Mucosa of descending colon (tissue), 3 donors: ENCODE results near the gene SMPDL3A. TPM values are rescaled to one million over a fixed set of nuclear protein-coding genes. Genes with fewer than 3 reads are reported as not detected.
"Not testable (repeated sequence)": the region's sequence is repeated elsewhere in the genome, so short reads cannot be mapped to it uniquely, and the experiment has no call there.

Source experiments
- ATAC-seq: fragments of 200-7000 bp; cut with Tn5 transposase; one replicate; pipeline ENCODE4 v1.9.1; 2020; ENCODE audit warnings: mild to moderate bottlenecking, moderate library complexity
- DNase-seq, 3 donors: peaks; one replicate each; pipeline ENCODE4 v3.0.0-alpha.2; 2020
- H3K36me3 ChIP-seq: fragments of 200-600 bp; one replicate; pipeline ENCODE4 v1.8.0; 2021; ENCODE audit warnings: low read depth, mild to moderate bottlenecking
- H3K4me1 ChIP-seq: fragments of 200-600 bp; one replicate; pipeline ENCODE4 v1.8.0; 2021; ENCODE audit warnings: low read depth, mild to moderate bottlenecking
- H3K4me3 ChIP-seq: fragments of 200-600 bp; one replicate; pipeline ENCODE4 v1.8.0; 2021; ENCODE audit warnings: mild to moderate bottlenecking
- H3K9me3 ChIP-seq: fragments of 200-600 bp; one replicate; pipeline ENCODE4 v1.8.0; 2021; ENCODE audit warnings: mild to moderate bottlenecking
- intact Hi-C, 2 donors: fragments of 100-400 bp; cut with DNase I in 1 of 2; cut with micrococcal nuclease in 1 of 2; formaldehyde crosslinking; loops; one replicate each; pipeline versions ENCODE4 v1.11.0 to v1.11.1; 2022; cut with DNase I, micrococcal nuclease
- long read RNA-seq, 2 donors: library from polyadenylated mRNA; unstranded; transcript quantifications; one replicate each; pipeline ENCODE4 v2.0.0, GENCODE V29; 2019 to 2021
- total RNA-seq, 3 donors: library from RNA; stranded (reverse); fragmentation: NEBNext Ultra II Directional in 2 of 3; extraction: Animal tissue kit (Norgen Biotek cat#: 25700) in 2 of 3; gene quantifications; one replicate each; pipeline versions ENCODE4 v1.2.1 to v1.2.4, GENCODE V29; 2021 to 2023
- TF ChIP-seq, protein P1 (sequence below): fragments of 200-600 bp; IDR thresholded peaks from one replicate; pipeline ENCODE4 v1.8.0; 2022; ENCODE audit warnings: antibody characterized with exemption, mild to moderate bottlenecking
- donor health status: DM: no; HTN: no; CAD: no; lungs with moderate emphysema.
- donor health status: DM: no; HTN: no; CAD: no.
- donor health status: DM: no; HTN: yes; CAD: no.

Gene SMPDL3A, protein sequence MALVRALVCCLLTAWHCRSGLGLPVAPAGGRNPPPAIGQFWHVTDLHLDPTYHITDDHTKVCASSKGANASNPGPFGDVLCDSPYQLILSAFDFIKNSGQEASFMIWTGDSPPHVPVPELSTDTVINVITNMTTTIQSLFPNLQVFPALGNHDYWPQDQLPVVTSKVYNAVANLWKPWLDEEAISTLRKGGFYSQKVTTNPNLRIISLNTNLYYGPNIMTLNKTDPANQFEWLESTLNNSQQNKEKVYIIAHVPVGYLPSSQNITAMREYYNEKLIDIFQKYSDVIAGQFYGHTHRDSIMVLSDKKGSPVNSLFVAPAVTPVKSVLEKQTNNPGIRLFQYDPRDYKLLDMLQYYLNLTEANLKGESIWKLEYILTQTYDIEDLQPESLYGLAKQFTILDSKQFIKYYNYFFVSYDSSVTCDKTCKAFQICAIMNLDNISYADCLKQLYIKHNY
- 100 to 1,000 TPM in 2 of 3 donors, 10 to 100 TPM in 1; 81.7 to 192 (median 158) TPM for total RNA-seq
- long read RNA-seq, donor 1, transcript SMPDL3A-201 (8 exons, 1,851 nt), result major isoform, 118 of 155 reads
- long read RNA-seq, donor 1, transcript SMPDL3A-203 (7 exons, 1,755 nt), result minor isoform, 11 of 155 reads
- long read RNA-seq, donor 1, partial matches to known transcripts, result 7 of 155 reads
- long read RNA-seq, donor 1, other reads (novel, unspliced or antisense), result 17 of 155 reads
- long read RNA-seq, donor 2, transcript SMPDL3A-201 (8 exons, 1,851 nt), result major isoform, 128 of 171 reads
- long read RNA-seq, donor 2, partial matches to known transcripts, result 7 of 171 reads
- long read RNA-seq, donor 2, other reads (novel, unspliced or antisense), result 31 of 171 reads

DNA sequence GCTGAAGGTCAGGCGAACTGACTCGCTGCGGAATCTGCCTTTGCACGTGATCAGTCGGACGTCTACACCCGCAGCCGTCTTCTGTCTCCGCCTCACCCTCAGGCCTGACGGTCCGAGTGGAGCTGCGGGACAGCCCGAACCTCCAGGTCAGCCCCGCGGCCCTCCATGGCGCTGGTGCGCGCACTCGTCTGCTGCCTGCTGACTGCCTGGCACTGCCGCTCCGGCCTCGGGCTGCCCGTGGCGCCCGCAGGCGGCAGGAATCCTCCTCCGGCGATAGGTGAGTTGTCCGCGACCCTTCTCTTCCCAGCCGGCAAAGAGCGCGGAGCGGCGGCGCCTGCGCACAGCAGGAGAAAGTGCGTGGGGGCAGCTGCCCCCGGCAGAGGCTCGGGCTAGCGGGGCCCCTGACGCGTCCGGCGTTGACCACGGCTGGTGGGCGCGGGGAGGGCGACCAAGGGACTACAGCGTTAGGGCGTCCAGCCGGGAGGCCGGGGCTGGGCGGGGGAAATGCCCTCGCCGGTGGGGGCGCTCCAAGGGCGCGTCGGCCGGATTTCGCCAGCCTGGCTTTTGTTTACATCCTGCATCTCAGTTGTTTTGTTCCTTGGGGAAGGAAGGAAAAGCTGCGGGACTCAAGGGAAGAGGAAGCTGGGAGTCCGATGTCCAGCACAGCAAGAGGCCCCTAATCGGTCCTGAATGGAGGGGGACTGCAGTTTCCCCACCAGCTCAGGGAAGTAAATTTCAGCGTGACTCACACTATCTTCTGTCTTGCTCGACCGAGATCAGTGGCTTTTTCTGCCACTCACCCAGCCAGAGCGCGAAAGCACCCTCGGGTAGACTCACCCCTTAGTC, at the start of gene SMPDL3A:
SMPDL3A (plus strand) TSS at position 77 of the 846 bp plus-strand sequence; CDS start at position 166, 89 bp downstream.
- intact Hi-C loops, result no loop called here
- Histone ChIP-seq H3K9me3 (no peaks in the 10 kb centered on the region), H3K4me1 (peaks cover 22% of the 10 kb centered on the region), H3K4me3 (peak within 1 kb of the TSS; percentile 57), H3K36me3 (no peaks in the 10 kb centered on the region)
- peak; percentile 84 to 89 (median 84) for DNase-seq
- TF ChIP-seq, protein P1, sequence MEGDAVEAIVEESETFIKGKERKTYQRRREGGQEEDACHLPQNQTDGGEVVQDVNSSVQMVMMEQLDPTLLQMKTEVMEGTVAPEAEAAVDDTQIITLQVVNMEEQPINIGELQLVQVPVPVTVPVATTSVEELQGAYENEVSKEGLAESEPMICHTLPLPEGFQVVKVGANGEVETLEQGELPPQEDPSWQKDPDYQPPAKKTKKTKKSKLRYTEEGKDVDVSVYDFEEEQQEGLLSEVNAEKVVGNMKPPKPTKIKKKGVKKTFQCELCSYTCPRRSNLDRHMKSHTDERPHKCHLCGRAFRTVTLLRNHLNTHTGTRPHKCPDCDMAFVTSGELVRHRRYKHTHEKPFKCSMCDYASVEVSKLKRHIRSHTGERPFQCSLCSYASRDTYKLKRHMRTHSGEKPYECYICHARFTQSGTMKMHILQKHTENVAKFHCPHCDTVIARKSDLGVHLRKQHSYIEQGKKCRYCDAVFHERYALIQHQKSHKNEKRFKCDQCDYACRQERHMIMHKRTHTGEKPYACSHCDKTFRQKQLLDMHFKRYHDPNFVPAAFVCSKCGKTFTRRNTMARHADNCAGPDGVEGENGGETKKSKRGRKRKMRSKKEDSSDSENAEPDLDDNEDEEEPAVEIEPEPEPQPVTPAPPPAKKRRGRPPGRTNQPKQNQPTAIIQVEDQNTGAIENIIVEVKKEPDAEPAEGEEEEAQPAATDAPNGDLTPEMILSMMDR, result peak; percentile 39
- ATAC-seq, result peak; percentile 77

DNA sequence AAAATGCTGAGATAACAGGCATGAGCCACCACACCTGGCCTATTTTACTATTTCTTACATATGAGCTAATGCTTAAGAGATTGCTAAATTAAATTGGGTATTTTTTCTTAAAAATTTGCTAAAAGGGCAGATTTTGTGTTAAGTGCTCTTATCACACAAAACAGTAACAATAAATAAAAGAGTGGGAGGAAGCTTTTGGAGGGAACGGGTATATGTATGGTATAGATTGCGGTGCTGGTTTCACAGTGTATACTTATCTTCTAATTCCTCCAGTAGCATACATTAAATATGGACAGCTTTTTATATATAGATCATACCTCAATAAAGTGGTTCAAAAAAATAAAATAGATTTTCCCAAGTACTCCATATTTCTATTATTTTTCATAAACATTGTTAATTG, 49.0 kb upstream of the SMPDL3A start:
- intact Hi-C loops, result no loop called here
- Histone ChIP-seq H3K4me1 (no peaks in the 10 kb centered on the region), H3K9me3 (no peaks in the 10 kb centered on the region), H3K36me3 (no peaks in the 10 kb centered on the region), H3K4me3 (no peak overlapping the region)
- TF ChIP-seq, protein P1, result no peak
- no peak for DNase-seq
- ATAC-seq, result no peak

DNA sequence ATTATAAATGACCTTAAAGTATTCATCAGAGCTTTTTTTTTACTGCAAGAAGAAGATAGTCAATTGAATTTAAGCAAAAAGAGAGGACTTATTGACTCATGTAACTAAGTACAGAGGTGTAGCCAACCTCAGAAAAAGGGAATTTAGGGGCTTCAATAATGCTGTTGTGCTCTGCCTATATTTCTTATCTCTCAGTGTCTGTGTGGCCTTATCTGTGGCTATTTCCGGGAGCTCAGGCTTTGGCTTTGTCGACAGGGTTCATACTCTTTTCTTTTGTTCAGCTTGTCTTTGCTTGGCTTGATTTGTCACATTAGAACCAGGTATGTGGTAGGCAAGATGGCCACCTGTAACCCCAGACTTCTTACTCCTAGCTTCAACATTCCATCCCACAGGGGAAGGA, 48.1 kb upstream of the SMPDL3A start:
- no peaks in the 10 kb centered on the region for H3K9me3 ChIP-seq
- no peak overlapping the region for H3K4me3 ChIP-seq
- no peak for DNase-seq
- no peaks in the 10 kb centered on the region for H3K36me3 ChIP-seq
- TF ChIP-seq, protein P1, result no peak
- no peaks in the 10 kb centered on the region for H3K4me1 ChIP-seq
- no peak for ATAC-seq
- intact Hi-C loops, result no loop called here

DNA sequence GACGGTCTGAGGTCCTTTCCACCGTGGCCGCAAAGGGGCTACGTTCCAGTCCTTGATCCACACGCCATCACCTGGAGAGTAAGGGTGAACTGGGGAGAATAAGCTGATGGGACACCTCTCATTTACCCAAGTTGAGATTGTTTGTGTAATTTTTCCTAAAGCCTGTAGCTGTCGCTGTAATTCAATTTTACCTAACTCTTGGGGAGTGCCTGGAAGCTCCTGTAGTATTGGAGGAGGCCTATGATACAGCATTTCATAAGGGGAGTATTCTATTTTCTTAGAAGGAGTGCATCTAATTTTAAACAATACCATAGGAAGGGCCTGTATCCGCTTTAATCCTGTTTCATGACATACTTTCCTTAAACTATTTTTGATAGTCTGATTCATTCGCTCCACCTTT, 44.8 kb upstream of the SMPDL3A start:
- H3K4me3 ChIP-seq, H3K4me1 ChIP-seq, H3K36me3 ChIP-seq, DNase-seq, intact Hi-C loops, ATAC-seq, H3K9me3 ChIP-seq: not testable (repeated sequence)

DNA sequence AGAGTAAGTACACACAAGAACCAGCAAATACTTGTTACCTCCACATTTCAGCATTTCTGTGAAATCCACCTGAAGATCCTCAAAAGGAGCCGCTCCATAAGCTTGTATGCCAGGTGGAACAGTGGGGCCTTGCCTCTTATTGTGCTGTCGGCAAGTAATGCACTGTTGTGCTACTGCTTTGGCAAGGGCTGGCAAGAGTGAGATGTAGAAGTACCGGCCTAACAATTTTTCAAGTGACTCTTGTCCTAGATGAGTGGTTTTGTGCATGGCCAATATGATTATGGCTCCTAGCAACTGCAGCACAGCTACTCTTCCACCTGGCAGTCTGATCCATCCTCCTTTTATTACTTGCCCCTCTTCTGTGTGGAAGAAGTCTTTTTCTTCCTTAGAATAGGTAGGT, 44.2 kb upstream of the SMPDL3A start:
- DNase-seq, ATAC-seq, H3K36me3 ChIP-seq, H3K9me3 ChIP-seq, H3K4me1 ChIP-seq, H3K4me3 ChIP-seq, intact Hi-C loops: not testable (repeated sequence)

DNA sequence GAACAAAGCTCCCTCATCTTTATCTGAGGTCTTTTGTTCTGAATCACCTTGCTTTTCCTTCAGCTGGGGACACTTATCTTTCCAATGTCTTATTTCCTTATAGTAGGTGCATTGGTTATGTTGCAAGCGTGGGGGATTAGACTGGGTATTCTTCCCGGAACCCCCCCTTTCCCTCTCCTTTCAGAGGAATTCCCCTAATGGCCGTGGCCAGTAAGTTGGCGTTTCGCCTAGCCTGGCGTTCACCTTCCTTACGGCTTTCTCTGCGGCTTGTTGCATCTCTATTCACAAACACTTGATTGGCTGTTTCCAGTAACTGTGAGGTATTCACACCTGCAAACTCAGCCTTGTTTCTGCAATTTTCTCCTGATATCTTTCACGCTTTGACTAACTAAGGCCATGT, 42.4 kb upstream of the SMPDL3A start:
- Histone ChIP-seq H3K4me1 (no peaks in the 10 kb centered on the region), H3K36me3 (no peaks in the 10 kb centered on the region), H3K4me3 (no peak overlapping the region), H3K9me3 (no peaks in the 10 kb centered on the region)
- intact Hi-C loops, result no loop called here
- TF ChIP-seq, protein P1, result no peak
- no peak for ATAC-seq
- no peak for DNase-seq
